Natural killer cell (primary cell): ENCODE data around the gene CIP2A. TPM values are rescaled to one million over a fixed set of nuclear protein-coding genes. Genes with fewer than 3 reads are reported as not detected.

ENCODE experiments used
- ATAC-seq, 3 donors: fragments of 150-1000 bp in 2 of 3; fragments of 200-7000 bp in 1 of 3; cut with Tn5 transposase; 1 replicate in 1 of 3; 2 replicates in 2 of 3; pipeline ENCODE4 v1.10.0; 2021; ENCODE audit warnings: mild to moderate bottlenecking in 2 of 3, moderate library complexity in 2 of 3
- DNase-seq, 2 donors: peaks; one replicate each; pipeline versions ENCODE4 v3.0.0 to v3.0.0-alpha.2; 2013 to 2021; ENCODE audit warnings: mixed read lengths in 1 of 2
- H3K27ac ChIP-seq: one replicate; pipeline ENCODE4 v1.5.1; 2013; ENCODE audit warnings: mild to moderate bottlenecking, low read length
- H3K27me3 ChIP-seq: one replicate; pipeline ENCODE4 v1.6.1; 2013; ENCODE audit warnings: low read length; ENCODE audit not compliant: control insufficient read depth, insufficient read depth
- H3K36me3 ChIP-seq: one replicate; pipeline ENCODE4 v1.6.1; 2013; ENCODE audit warnings: low read length; ENCODE audit not compliant: control insufficient read depth, insufficient read depth
- H3K4me1 ChIP-seq: one replicate; pipeline ENCODE4 v1.6.1; 2013; ENCODE audit warnings: low read length; ENCODE audit not compliant: control insufficient read depth, insufficient read depth
- H3K4me3 ChIP-seq: one replicate; pipeline ENCODE4 v1.5.1; 2013; ENCODE audit warnings: low read length
- H3K9me3 ChIP-seq: one replicate; pipeline ENCODE4 v1.6.1; 2013; ENCODE audit warnings: low read length; ENCODE audit not compliant: control insufficient read depth, insufficient read depth
- H3K27ac Mint-ChIP-seq, 2 donors: one replicate each; pipeline ENCODE4 v1.8.0; 2022; ENCODE audit warnings: mild to moderate bottlenecking in 2 of 2, mixed read lengths in 2 of 2, moderate library complexity in 1 of 2
- H3K27me3 Mint-ChIP-seq, 2 donors: one replicate each; pipeline ENCODE4 v1.8.0; 2022; ENCODE audit warnings: low read depth in 2 of 2, mixed read lengths in 2 of 2
- H3K36me3 Mint-ChIP-seq: one replicate; pipeline ENCODE4 v1.8.0; 2022; ENCODE audit warnings: mixed read lengths
- H3K4me1 Mint-ChIP-seq, 2 donors: one replicate each; pipeline ENCODE4 v1.8.0; 2022; ENCODE audit warnings: mixed read lengths in 2 of 2
- H3K4me3 Mint-ChIP-seq: one replicate; pipeline ENCODE4 v1.8.0; 2022; ENCODE audit warnings: mild to moderate bottlenecking, moderate library complexity, mixed read lengths
- H3K9me3 Mint-ChIP-seq, 2 donors: one replicate each; pipeline ENCODE4 v1.8.0; 2022; ENCODE audit warnings: mixed read lengths in 2 of 2
- CTCF ChIP-seq: fragments of 200-600 bp; IDR thresholded peaks from one replicate; pipeline ENCODE4 v1.8.0; 2022; ENCODE audit warnings: antibody characterized with exemption
- WGBS: methylation state at CpG from one replicate; pipeline ENCODE4 v1.1.7; 2013; ENCODE audit warnings: missing lambda C conversion rate; ENCODE audit not compliant: insufficient coverage; 5-methylcytosine and 5-hydroxymethylcytosine counted together
- intact Hi-C: fragments of 100-400 bp; cut with micrococcal nuclease; formaldehyde crosslinking; loops from one replicate; pipeline ENCODE4 v1.14.2; 2022
- total RNA-seq, 4 donors: library from RNA; stranded (reverse); fragments of 120-200 nt in 1 of 4; gene quantifications; one replicate each; pipeline versions ENCODE4 v1.2.3 to v1.2.4, GENCODE V29; 2013 to 2022

CIP2A gene
- total RNA-seq, 3 donors from 2014 or later (not counting 1 experiment from before 2014, with no cell fraction given), result 3.6 to 8.5 (median 3.6) TPM

- no CpG with 5 or more reads among the region's 2 CpGs for WGBS
- Histone ChIP-seq H3K4me3 (no peak overlapping the region), H3K27me3 (peaks cover 3% of the 10 kb centered on the region), H3K36me3 (no peaks in the 10 kb centered on the region), H3K9me3 (no peaks in the 10 kb centered on the region), H3K4me1 (no peaks in the 10 kb centered on the region), H3K27ac (no peak overlapping the region)
- Mint-ChIP-seq H3K9me3 (no peaks in the 10 kb centered on the region), H3K36me3 (no peaks in the 10 kb centered on the region), H3K4me3 (no peak overlapping the region), H3K27me3 (peaks cover 21 to 27% of the 10 kb centered on the region in 2 donors), H3K27ac (no peak overlapping the region), H3K4me1 (no peaks in the 10 kb centered on the region)
- intact Hi-C loops, result no loop called here
- DNase-seq (no peak), ATAC-seq (no peak)
- TF ChIP-seq CTCF, result no peak
These were observed 64.0 kb downstream of the CIP2A start for GRCh38 chr3:108525256-108525655.

GRCh38 chr3:108524537-108524936 lies 64.7 kb downstream of the CIP2A start:
- no peak overlapping the region for H3K4me3 Mint-ChIP-seq
- Histone ChIP-seq H3K27ac (no peak overlapping the region), H3K4me3 (no peak overlapping the region), H3K36me3 (no peaks in the 10 kb centered on the region), H3K4me1 (no peaks in the 10 kb centered on the region), H3K27me3 (peaks cover 3% of the 10 kb centered on the region), H3K9me3 (no peaks in the 10 kb centered on the region)
- no peak for ATAC-seq
- H3K4me1 Mint-ChIP-seq, result no peaks in the 10 kb centered on the region
- DNase-seq, result no peak
- intact Hi-C loops, result no loop called here
- 69% methylated on average over 2 of the region's 2 CpGs for WGBS
- H3K27me3 Mint-ChIP-seq, result peaks cover 14 to 23% of the 10 kb centered on the region in 2 donors
- no peak for TF ChIP-seq CTCF
- H3K9me3 Mint-ChIP-seq, result no peaks in the 10 kb centered on the region
- no peaks in the 10 kb centered on the region for H3K36me3 Mint-ChIP-seq
- no peak overlapping the region for H3K27ac Mint-ChIP-seq

- Mint-ChIP-seq H3K27ac (no peak overlapping the region), H3K4me1 (no peaks in the 10 kb centered on the region), H3K27me3 (peaks cover 0 to 8% of the 10 kb centered on the region in 2 donors), H3K4me3 (no peak overlapping the region), H3K9me3 (no peaks in the 10 kb centered on the region), H3K36me3 (no peaks in the 10 kb centered on the region)
- DNase-seq, result no peak
- ATAC-seq, result no peak
- H3K27ac ChIP-seq, result no peak overlapping the region
- intact Hi-C loops, result no loop called here
- no peaks in the 10 kb centered on the region for H3K36me3 ChIP-seq
- 78% methylated on average over 1 of the region's 1 CpG for WGBS
- TF ChIP-seq CTCF, result no peak
- no peaks in the 10 kb centered on the region for H3K9me3 ChIP-seq
- H3K4me1 ChIP-seq, result no peaks in the 10 kb centered on the region
- H3K4me3 ChIP-seq, result no peak overlapping the region
- H3K27me3 ChIP-seq, result no peaks in the 10 kb centered on the region
These were observed 70.3 kb downstream of the CIP2A start for GRCh38 chr3:108518895-108519294.

- Histone ChIP-seq H3K27me3 (no peaks in the 10 kb centered on the region), H3K36me3 (no peaks in the 10 kb centered on the region), H3K4me1 (no peaks in the 10 kb centered on the region), H3K9me3 (no peaks in the 10 kb centered on the region), H3K4me3 (no peak overlapping the region), H3K27ac (no peak overlapping the region)
- H3K36me3 Mint-ChIP-seq, result no peaks in the 10 kb centered on the region
- 91% methylated on average over 2 of the region's 2 CpGs for WGBS
- intact Hi-C loops, result no loop called here
- no peaks in the 10 kb centered on the region for H3K4me1 Mint-ChIP-seq
- no peak overlapping the region for H3K27ac Mint-ChIP-seq
- TF ChIP-seq CTCF, result no peak
- no peak overlapping the region for H3K4me3 Mint-ChIP-seq
- ATAC-seq, result no peak
- no peaks in the 10 kb centered on the region for H3K9me3 Mint-ChIP-seq
- H3K27me3 Mint-ChIP-seq, result peaks cover 0 to 7% of the 10 kb centered on the region in 2 donors
- DNase-seq, result no peak
These were observed 72.4 kb downstream of the CIP2A start for GRCh38 chr3:108516881-108517280.
